SK-N-SH treated with all-trans-retinoic acid at 6 μM for 48 hours (cell line): ENCODE measurements around the gene TLCD3A.

Experiments used
- ATAC-seq: fragments of 200-7000 bp; cut with Tn5 transposase; 3 replicates; pipeline ENCODE4 v1.9.1; 2020; ENCODE audit warnings: mild to moderate bottlenecking, moderate library complexity
- ARNTL ChIP-seq: fragments of 450-650 bp; formaldehyde crosslinking; IDR thresholded peaks from 2 replicates; pipeline ENCODE4 v1.5.0; 2020; ENCODE audit warnings: low read depth, mild to moderate bottlenecking, moderate library complexity, borderline replicate concordance
- BACH2 ChIP-seq: fragments of 250-450 bp; sonication (Bioruptor Pico); IDR thresholded peaks from 2 replicates; pipeline ENCODE4 v1.9.0; 2021; ENCODE audit warnings: mild to moderate bottlenecking, borderline replicate concordance
- CREB5 ChIP-seq: fragments of 250-450 bp; sonication (Bioruptor Pico); IDR thresholded peaks from 2 replicates; pipeline ENCODE4 v1.5.1; 2020; ENCODE audit warnings: low read depth, mild to moderate bottlenecking, moderate library complexity
- CSDC2 ChIP-seq: fragments of 250-450 bp; sonication (Bioruptor Pico); IDR thresholded peaks from 2 replicates; pipeline ENCODE4 v1.5.0; 2020; ENCODE audit warnings: mild to moderate bottlenecking, moderate library complexity
- GLIS3 ChIP-seq: fragments of 250-450 bp; sonication (Bioruptor Pico); IDR thresholded peaks from 2 replicates; pipeline ENCODE4 v1.5.0; 2020; ENCODE audit warnings: mild to moderate bottlenecking, moderate library complexity
- OSR1 ChIP-seq: fragments of 250-450 bp; sonication (Bioruptor Pico); IDR thresholded peaks from 2 replicates; pipeline ENCODE4 v1.8.0; 2022; ENCODE audit warnings: moderate library complexity, mild to moderate bottlenecking, inconsistent platforms
- PPARA ChIP-seq: fragments of 250-450 bp; sonication (Bioruptor Pico); IDR thresholded peaks from 2 replicates; pipeline ENCODE4 v1.5.0; 2020; ENCODE audit warnings: mild to moderate bottlenecking, borderline replicate concordance
- RARB ChIP-seq: fragments of 250-450 bp; sonication (Bioruptor Pico); IDR thresholded peaks from 2 replicates; pipeline ENCODE4 v1.8.0; 2021; ENCODE audit warnings: mild to moderate bottlenecking, moderate library complexity
- SNAI2 ChIP-seq: fragments of 250-450 bp; sonication (Bioruptor Pico); IDR thresholded peaks from 2 replicates; pipeline ENCODE4 v1.5.0; 2020; ENCODE audit warnings: mild to moderate bottlenecking, moderate library complexity
- TCF4 ChIP-seq: fragments of 250-450 bp; sonication (Bioruptor Pico); IDR thresholded peaks from 2 replicates; pipeline ENCODE4 v1.8.0; 2021; ENCODE audit warnings: mild to moderate bottlenecking, moderate library complexity, borderline replicate concordance
- TOX ChIP-seq: fragments of 250-450 bp; sonication (Bioruptor Pico); IDR thresholded peaks from 2 replicates; pipeline ENCODE4 v1.8.0; 2021; ENCODE audit warnings: mild to moderate bottlenecking, moderate library complexity, borderline replicate concordance
- TSHZ2 ChIP-seq: fragments of 250-450 bp; sonication (Bioruptor Pico); IDR thresholded peaks from 2 replicates; pipeline ENCODE4 v1.5.0; 2020; ENCODE audit warnings: mild to moderate bottlenecking, moderate library complexity
- ZC3H10 ChIP-seq: fragments of 250-450 bp; sonication (Bioruptor Pico); IDR thresholded peaks from 2 replicates; pipeline ENCODE4 v1.5.1; 2021; ENCODE audit warnings: mild to moderate bottlenecking, moderate library complexity
- ZFP3 ChIP-seq: fragments of 250-450 bp; sonication (Bioruptor Pico); IDR thresholded peaks from 2 replicates; pipeline ENCODE4 v1.5.0; 2020; ENCODE audit warnings: mild to moderate bottlenecking, moderate library complexity
- ZFP30 ChIP-seq: fragments of 450-650 bp; formaldehyde crosslinking; IDR thresholded peaks from 2 replicates; pipeline ENCODE4 v1.5.0; 2022; ENCODE audit warnings: mild to moderate bottlenecking, moderate library complexity
- ZNF565 ChIP-seq: fragments of 450-650 bp; formaldehyde crosslinking; conservative IDR thresholded peaks from 2 replicates; pipeline ENCODE4 v1.5.0; 2020; ENCODE audit warnings: low read depth, mild to moderate bottlenecking, moderate library complexity
- ZNF70 ChIP-seq: fragments of 450-650 bp; formaldehyde crosslinking; IDR thresholded peaks from 2 replicates; pipeline ENCODE4 v1.5.0; 2020; ENCODE audit warnings: mild to moderate bottlenecking, moderate library complexity
- TF ChIP-seq, protein P1 (sequence below): fragments of 250-450 bp; sonication (Bioruptor Pico); IDR thresholded peaks from 2 replicates; pipeline ENCODE4 v1.5.1; 2021; ENCODE audit warnings: mild to moderate bottlenecking, moderate library complexity
- TF ChIP-seq, protein P2 (sequence below): fragments of 250-450 bp; sonication (Bioruptor Pico); IDR thresholded peaks from 2 replicates; pipeline ENCODE4 v1.8.0; 2020; ENCODE audit warnings: mild to moderate bottlenecking, moderate library complexity, borderline replicate concordance
- TF ChIP-seq, protein P3 (sequence below): fragments of 250-450 bp; sonication (Bioruptor Pico); IDR thresholded peaks from 2 replicates; pipeline ENCODE4 v1.8.0; 2021; ENCODE audit warnings: low read depth, mild to moderate bottlenecking, moderate library complexity, borderline replicate concordance

The TLCD3A gene

GRCh38 chr17:773016-773415, 40.6 kb downstream of the TLCD3A start:
- no peak for ATAC-seq
- TF ChIP-seq ARNTL (no peak), ZC3H10 (CRISPR knock-in tag) (no peak), ZNF70 (no peak), ZFP30 (CRISPR knock-in tag) (no peak), TSHZ2 (CRISPR knock-in tag) (no peak)

- no peak for TF ChIP-seq ZFP30 (CRISPR knock-in tag)
- TF ChIP-seq GLIS3 (CRISPR knock-in tag): no peak
- TF ChIP-seq, protein P1, sequence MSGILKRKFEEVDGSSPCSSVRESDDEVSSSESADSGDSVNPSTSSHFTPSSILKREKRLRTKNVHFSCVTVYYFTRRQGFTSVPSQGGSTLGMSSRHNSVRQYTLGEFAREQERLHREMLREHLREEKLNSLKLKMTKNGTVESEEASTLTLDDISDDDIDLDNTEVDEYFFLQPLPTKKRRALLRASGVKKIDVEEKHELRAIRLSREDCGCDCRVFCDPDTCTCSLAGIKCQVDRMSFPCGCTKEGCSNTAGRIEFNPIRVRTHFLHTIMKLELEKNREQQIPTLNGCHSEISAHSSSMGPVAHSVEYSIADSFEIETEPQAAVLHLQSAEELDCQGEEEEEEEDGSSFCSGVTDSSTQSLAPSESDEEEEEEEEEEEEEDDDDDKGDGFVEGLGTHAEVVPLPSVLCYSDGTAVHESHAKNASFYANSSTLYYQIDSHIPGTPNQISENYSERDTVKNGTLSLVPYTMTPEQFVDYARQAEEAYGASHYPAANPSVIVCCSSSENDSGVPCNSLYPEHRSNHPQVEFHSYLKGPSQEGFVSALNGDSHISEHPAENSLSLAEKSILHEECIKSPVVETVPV (CRISPR knock-in tag): no peak
- TF ChIP-seq SNAI2 (CRISPR knock-in tag): no peak
- TF ChIP-seq, protein P2, sequence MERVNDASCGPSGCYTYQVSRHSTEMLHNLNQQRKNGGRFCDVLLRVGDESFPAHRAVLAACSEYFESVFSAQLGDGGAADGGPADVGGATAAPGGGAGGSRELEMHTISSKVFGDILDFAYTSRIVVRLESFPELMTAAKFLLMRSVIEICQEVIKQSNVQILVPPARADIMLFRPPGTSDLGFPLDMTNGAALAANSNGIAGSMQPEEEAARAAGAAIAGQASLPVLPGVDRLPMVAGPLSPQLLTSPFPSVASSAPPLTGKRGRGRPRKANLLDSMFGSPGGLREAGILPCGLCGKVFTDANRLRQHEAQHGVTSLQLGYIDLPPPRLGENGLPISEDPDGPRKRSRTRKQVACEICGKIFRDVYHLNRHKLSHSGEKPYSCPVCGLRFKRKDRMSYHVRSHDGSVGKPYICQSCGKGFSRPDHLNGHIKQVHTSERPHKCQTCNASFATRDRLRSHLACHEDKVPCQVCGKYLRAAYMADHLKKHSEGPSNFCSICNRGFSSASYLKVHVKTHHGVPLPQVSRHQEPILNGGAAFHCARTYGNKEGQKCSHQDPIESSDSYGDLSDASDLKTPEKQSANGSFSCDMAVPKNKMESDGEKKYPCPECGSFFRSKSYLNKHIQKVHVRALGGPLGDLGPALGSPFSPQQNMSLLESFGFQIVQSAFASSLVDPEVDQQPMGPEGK (CRISPR knock-in tag): no peak
- no peak for TF ChIP-seq ZC3H10 (CRISPR knock-in tag)
- no peak for TF ChIP-seq ARNTL
- no peak for TF ChIP-seq PPARA (CRISPR knock-in tag)
- no peak for TF ChIP-seq TOX (CRISPR knock-in tag)
- TF ChIP-seq RARB (CRISPR knock-in tag): no peak
- TF ChIP-seq, protein P3, sequence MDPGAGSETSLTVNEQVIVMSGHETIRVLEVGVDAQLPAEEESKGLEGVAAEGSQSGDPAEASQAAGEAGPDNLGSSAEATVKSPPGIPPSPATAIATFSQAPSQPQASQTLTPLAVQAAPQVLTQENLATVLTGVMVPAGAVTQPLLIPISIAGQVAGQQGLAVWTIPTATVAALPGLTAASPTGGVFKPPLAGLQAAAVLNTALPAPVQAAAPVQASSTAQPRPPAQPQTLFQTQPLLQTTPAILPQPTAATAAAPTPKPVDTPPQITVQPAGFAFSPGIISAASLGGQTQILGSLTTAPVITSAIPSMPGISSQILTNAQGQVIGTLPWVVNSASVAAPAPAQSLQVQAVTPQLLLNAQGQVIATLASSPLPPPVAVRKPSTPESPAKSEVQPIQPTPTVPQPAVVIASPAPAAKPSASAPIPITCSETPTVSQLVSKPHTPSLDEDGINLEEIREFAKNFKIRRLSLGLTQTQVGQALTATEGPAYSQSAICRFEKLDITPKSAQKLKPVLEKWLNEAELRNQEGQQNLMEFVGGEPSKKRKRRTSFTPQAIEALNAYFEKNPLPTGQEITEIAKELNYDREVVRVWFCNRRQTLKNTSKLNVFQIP (CRISPR knock-in tag): no peak
- ATAC-seq: no peak
These were observed 41.3 kb downstream of the TLCD3A start for GRCh38 chr17:773467-774312.

GRCh38 chr17:774313-774584, 41.9 kb downstream of the TLCD3A start:
- ATAC-seq: no peak
- TF ChIP-seq CSDC2: no peak
- TF ChIP-seq ZNF565 (CRISPR knock-in tag): no peak
- TF ChIP-seq ZC3H10 (CRISPR knock-in tag): no peak
- no peak for TF ChIP-seq RARB (CRISPR knock-in tag)
- TF ChIP-seq OSR1 (CRISPR knock-in tag): no peak
- no peak for TF ChIP-seq TCF4
- no peak for TF ChIP-seq ZFP30 (CRISPR knock-in tag)
- TF ChIP-seq SNAI2 (CRISPR knock-in tag): no peak
- TF ChIP-seq GLIS3 (CRISPR knock-in tag): no peak
- no peak for TF ChIP-seq CREB5 (CRISPR knock-in tag)

- ATAC-seq: no peak
These were observed 45.7 kb downstream of the TLCD3A start for GRCh38 chr17:778096-778495.

More at GRCh38 chr17:778096-778495, 45.7 kb downstream of the TLCD3A start:
- TF ChIP-seq OSR1 (CRISPR knock-in tag): no peak
- no peak for TF ChIP-seq ZFP30 (CRISPR knock-in tag)
- no peak for TF ChIP-seq ZFP3 (CRISPR knock-in tag)
- TF ChIP-seq TOX (CRISPR knock-in tag): no peak
- TF ChIP-seq SNAI2 (CRISPR knock-in tag): no peak
- TF ChIP-seq, protein P2 (CRISPR knock-in tag): no peak
- TF ChIP-seq ARNTL: no peak
- no peak for TF ChIP-seq BACH2
- TF ChIP-seq ZC3H10 (CRISPR knock-in tag): no peak
